Esophagus squamous epithelium (tissue), 5 donors: ENCODE data around the gene DCUN1D2. TPM values are rescaled to one million over a fixed set of nuclear protein-coding genes. Genes with fewer than 3 reads are reported as not detected.

ENCODE experiments used
- DNase-seq: peaks from one replicate; lab custom pipeline; 2025; lab: John Stamatoyannopoulos, UW
- H3K27ac ChIP-seq, 4 donors: fragments of 200-600 bp; sonication (generic); one replicate each; pipeline ENCODE4 v1.5.1; 2016 to 2019; ENCODE audit warnings: mild to moderate bottlenecking in 1 of 4
- H3K27me3 ChIP-seq, 4 donors: fragments of 200-600 bp; sonication (generic); 1 replicate in 3 of 4; 2 replicates in 1 of 4; pipeline versions ENCODE4 v1.5.1 to v1.6.0; 2017 to 2021; ENCODE audit warnings: antibody characterized with exemption in 1 of 4
- H3K36me3 ChIP-seq, 3 donors: fragments of 200-600 bp; sonication (generic); one replicate each; pipeline ENCODE4 v1.5.1; 2016 to 2019
- H3K4me1 ChIP-seq, 3 donors: fragments of 200-600 bp; sonication (generic); one replicate each; pipeline ENCODE4 v1.5.1; 2017 to 2019
- H3K4me3 ChIP-seq, 4 donors: fragments of 200-600 bp; sonication (generic); 1 replicate in 3 of 4; 2 replicates in 1 of 4; pipeline ENCODE4 v1.5.1; 2016 to 2019; ENCODE audit warnings: mild to moderate bottlenecking in 2 of 4, moderate library complexity in 1 of 4
- H3K9me3 ChIP-seq, 3 donors: fragments of 200-600 bp; sonication (generic); one replicate each; pipeline ENCODE4 v1.5.1; 2016 to 2019
- POLR2A ChIP-seq, 4 donors: fragments of 450-650 bp; IDR thresholded peaks; one replicate each; pipeline ENCODE4 v1.6.1; 2017; ENCODE audit warnings: antibody characterized with exemption in 4 of 4, mild to moderate bottlenecking in 4 of 4, moderate library complexity in 3 of 4
- WGBS, 2 donors: methylation state at CpG; one replicate each; pipeline ENCODE4 v1.1.5; 2018; 5-methylcytosine and 5-hydroxymethylcytosine counted together
- intact Hi-C: fragments of 100-400 bp; cut with DNase I; formaldehyde crosslinking; loops from one replicate; pipeline ENCODE4 v1.15.0; 2022
- total RNA-seq, 4 donors: library from RNA; depleted of rRNA; stranded (reverse); fragments of >200 nt; gene quantifications; one replicate each; pipeline ENCODE4 v1.1.0, GENCODE V29; 2016
- TF ChIP-seq, protein P1 (sequence below), 6 experiments: fragments of 450-650 bp in 4 of 6; fragments of 200-600 bp in 2 of 6; sonication (generic) in 2 of 6; IDR thresholded peaks; one replicate each; pipeline ENCODE4 v1.5.1; 2016 to 2019; ENCODE audit warnings: antibody characterized with exemption in 6 of 6, mild to moderate bottlenecking in 4 of 6, moderate library complexity in 4 of 6
- donor health status: DM: yes; HTN: yes; CAD: no.

The DCUN1D2 gene
- total RNA-seq, 4 donors from 2014 or later: 4.7 to 14.1 (median 7.7) TPM

DNA sequence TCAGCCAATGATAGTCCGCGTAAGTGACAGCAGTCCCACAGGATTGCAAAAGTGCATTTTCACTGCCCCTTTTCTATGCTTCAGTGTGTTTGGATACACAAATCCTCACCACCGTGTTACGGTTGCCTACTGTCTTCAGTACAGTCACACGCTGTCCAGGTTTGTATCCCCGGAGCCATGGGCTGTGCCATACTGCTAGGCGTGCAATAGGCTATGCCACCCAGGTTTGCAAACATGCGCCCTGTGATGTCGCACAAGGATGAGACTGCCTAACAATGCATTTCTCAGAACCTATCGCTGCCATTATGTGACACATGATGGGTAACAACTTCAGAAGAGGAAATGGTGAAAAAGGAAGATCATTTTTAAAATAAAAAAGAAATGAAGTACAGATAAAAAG, 20.4 kb downstream of the DCUN1D2 start:
- Histone ChIP-seq H3K36me3 (peaks cover 0 to 74% (median 0%) of the 10 kb centered on the region in 3 donors), H3K27ac (no peak overlapping the region), H3K27me3 (no peaks in the 10 kb centered on the region), H3K4me1 (no peaks in the 10 kb centered on the region), H3K9me3 (no peaks in the 10 kb centered on the region), H3K4me3 (no peak overlapping the region)
- TF ChIP-seq, protein P1, sequence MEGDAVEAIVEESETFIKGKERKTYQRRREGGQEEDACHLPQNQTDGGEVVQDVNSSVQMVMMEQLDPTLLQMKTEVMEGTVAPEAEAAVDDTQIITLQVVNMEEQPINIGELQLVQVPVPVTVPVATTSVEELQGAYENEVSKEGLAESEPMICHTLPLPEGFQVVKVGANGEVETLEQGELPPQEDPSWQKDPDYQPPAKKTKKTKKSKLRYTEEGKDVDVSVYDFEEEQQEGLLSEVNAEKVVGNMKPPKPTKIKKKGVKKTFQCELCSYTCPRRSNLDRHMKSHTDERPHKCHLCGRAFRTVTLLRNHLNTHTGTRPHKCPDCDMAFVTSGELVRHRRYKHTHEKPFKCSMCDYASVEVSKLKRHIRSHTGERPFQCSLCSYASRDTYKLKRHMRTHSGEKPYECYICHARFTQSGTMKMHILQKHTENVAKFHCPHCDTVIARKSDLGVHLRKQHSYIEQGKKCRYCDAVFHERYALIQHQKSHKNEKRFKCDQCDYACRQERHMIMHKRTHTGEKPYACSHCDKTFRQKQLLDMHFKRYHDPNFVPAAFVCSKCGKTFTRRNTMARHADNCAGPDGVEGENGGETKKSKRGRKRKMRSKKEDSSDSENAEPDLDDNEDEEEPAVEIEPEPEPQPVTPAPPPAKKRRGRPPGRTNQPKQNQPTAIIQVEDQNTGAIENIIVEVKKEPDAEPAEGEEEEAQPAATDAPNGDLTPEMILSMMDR (IDR thresholded peaks at IDR 0.05): no peak
- no peak for TF ChIP-seq POLR2A (IDR thresholded peaks at IDR 0.05)
- WGBS, 2 donors: 93 to 94% methylated on average over 9 to 10 of the region's 10 CpGs
- no peak for DNase-seq
- intact Hi-C loops: no loop called here

DNA sequence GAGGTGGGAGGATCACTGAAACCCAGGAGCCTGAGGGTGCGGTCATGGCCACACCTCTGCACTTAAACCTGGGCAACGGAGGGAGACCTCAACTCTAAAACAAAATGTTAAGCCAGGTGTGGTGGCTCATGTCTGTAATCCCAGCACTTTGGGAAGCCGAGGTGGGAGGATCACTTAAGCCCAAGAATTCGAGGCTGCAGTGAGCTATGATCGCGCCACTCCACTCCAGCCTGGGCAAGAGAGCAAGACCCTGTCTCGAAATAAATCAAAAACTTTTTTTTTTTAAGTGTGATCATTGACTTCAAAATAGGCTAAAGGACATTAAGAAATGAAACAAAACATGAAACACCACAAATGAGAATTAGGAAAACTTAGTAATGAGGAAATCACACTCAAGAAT, 20.9 kb downstream of the DCUN1D2 start:
- TF ChIP-seq, protein P1 (IDR thresholded peaks at IDR 0.05): no peak
- TF ChIP-seq POLR2A (IDR thresholded peaks at IDR 0.05): no peak
- no peaks in the 10 kb centered on the region for H3K4me1 ChIP-seq
- WGBS, 2 donors: 83 to 97% methylated on average over 5 to 7 of the region's 7 CpGs
- H3K36me3 ChIP-seq: peaks cover 0 to 74% (median 1%) of the 10 kb centered on the region in 3 donors
- H3K9me3 ChIP-seq: no peaks in the 10 kb centered on the region
- H3K4me3 ChIP-seq: no peak overlapping the region
- H3K27me3 ChIP-seq: no peaks in the 10 kb centered on the region
- no peak for DNase-seq
- H3K27ac ChIP-seq: no peak overlapping the region
- intact Hi-C loops: no loop called here

DNA sequence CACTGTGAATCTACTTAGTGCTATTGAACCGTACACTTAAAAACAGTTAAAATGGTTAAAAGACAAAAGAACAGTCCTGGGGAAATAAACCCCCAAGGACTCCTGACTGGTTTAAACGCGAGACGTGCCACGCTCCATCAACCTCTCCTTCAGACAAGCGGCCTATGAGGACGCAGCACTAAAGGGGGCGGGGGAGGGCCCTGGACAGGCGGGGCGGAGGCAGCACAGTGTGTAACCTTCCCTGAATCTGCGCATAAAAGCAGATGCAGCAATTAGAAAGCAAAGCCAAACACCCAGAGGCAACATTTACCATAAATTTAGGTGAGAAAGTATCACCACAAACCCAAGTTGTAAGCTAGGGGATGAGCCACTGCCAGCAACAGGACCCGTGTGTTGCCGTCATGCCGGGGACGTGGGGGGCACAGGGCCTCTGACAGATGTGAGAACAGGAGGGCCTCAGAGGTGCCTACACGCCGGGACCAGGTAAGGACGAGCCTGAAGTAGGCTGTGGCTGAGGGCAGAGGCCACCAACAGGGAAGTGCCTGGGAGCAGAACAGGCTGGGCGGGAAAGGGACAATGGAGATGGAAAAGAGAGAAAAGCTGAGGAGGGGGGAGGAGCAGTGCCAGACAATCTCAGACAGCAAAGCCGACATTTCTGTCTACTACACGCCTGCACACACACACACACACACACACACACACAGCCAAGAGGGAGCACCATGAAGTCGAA, 21.9 kb downstream of the DCUN1D2 start:
- intact Hi-C loops: no loop called here
- DNase-seq: no peak
- Histone ChIP-seq H3K27me3 (no peaks in the 10 kb centered on the region), H3K36me3 (peaks cover 0 to 70% (median 3%) of the 10 kb centered on the region in 3 donors), H3K4me1 (no peaks in the 10 kb centered on the region), H3K9me3 (no peaks in the 10 kb centered on the region), H3K4me3 (no peak overlapping the region), H3K27ac (no peak overlapping the region)
- TF ChIP-seq, protein P1 (IDR thresholded peaks at IDR 0.05): no peak
- no peak for TF ChIP-seq POLR2A (IDR thresholded peaks at IDR 0.05)
- 83 to 88% methylated on average over 21 of the region's 22 CpGs for WGBS, 2 donors

DNA sequence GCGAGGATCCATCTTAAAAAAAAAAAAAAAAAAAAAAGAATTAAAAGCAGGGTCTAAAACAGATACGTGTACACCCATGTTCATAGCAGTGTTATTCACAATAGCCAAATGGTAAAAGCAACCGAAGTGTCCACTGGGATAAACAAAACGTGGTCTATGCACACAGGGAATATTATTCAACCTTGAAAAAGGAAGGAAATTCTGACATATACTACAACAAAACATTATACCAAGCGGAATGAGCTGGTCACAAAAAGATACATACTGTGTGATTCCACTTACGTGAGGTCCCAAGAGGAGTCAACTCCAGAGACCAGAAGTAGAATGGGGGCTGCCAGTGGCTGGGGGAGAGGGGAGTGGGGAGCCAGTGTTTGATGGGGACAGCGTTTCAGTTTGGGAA, 22.5 kb downstream of the DCUN1D2 start:
- H3K4me3 ChIP-seq: no peak overlapping the region

DNA sequence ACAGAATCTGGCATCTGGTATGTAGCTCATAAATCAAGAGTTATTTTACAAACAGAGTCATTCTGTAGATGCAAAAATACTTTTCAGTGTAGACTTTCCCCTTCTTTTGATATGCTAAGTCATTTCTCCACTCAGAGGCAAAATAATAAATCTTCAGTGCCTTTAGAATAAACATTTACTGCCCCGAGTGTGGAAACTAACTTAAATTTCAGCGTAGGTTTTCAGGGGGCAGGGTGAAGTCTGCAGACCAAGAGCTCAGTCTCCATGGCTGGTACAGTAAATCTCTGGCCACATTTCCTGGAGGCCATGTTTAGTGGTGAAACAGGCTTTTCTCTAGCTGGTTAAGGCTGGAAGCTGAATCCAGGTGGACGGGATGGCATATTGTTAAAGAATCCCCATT, 24.1 kb downstream of the DCUN1D2 start:
- Histone ChIP-seq H3K36me3 (peaks cover 0 to 67% (median 3%) of the 10 kb centered on the region in 3 donors), H3K9me3 (no peaks in the 10 kb centered on the region), H3K4me1 (no peaks in the 10 kb centered on the region), H3K27me3 (no peaks in the 10 kb centered on the region), H3K27ac (no peak overlapping the region), H3K4me3 (no peak overlapping the region)
- no peak for TF ChIP-seq POLR2A (IDR thresholded peaks at IDR 0.05)
- TF ChIP-seq, protein P1 (IDR thresholded peaks at IDR 0.05): no peak
- 84 to 87% methylated on average over 3 of the region's 3 CpGs for WGBS, 2 donors
- intact Hi-C loops: no loop called here
- DNase-seq: no peak

More for the DNA sequence above, 22.5 kb downstream of the DCUN1D2 start:
- H3K9me3 ChIP-seq: no peaks in the 10 kb centered on the region
- no peak for DNase-seq
- no peaks in the 10 kb centered on the region for H3K27me3 ChIP-seq
- no peaks in the 10 kb centered on the region for H3K4me1 ChIP-seq
- TF ChIP-seq POLR2A (IDR thresholded peaks at IDR 0.05): no peak
- TF ChIP-seq, protein P1 (IDR thresholded peaks at IDR 0.05): no peak
- intact Hi-C loops: no loop called here
- WGBS, 2 donors: 79 to 94% methylated on average over 6 to 7 of the region's 7 CpGs
- H3K36me3 ChIP-seq: peaks cover 0 to 68% (median 3%) of the 10 kb centered on the region in 3 donors
- H3K27ac ChIP-seq: no peak overlapping the region
